Karpas-422 (cell line): Measurements from ENCODE around the gene SURF4. TPM values are rescaled to one million over a fixed set of nuclear protein-coding genes. Genes with fewer than 3 reads are reported as not detected.
A peak's percentile ranks its signal among the peaks of the same experiment; 100 is the strongest.

Experiments used
- DNase-seq: peaks from one replicate; pipeline ENCODE4 v3.0.0-alpha.2; 2015
- H2AFZ ChIP-seq: fragments of 200-600 bp; sonication (generic); 2 replicates; pipeline ENCODE4 v1.6.1; 2014; ENCODE audit warnings: antibody characterized with exemption, low read length, mixed read lengths
- H3K27ac ChIP-seq: fragments of 200-600 bp; sonication (generic); 2 replicates; pipeline ENCODE4 v1.5.1; 2014; ENCODE audit warnings: mild to moderate bottlenecking, low read length, moderate library complexity
- H3K27me3 ChIP-seq: fragments of 200-600 bp; sonication (generic); 2 replicates; pipeline ENCODE4 v1.6.1; 2014; ENCODE audit warnings: low read length, mixed read lengths
- H3K36me3 ChIP-seq: fragments of 200-600 bp; sonication (generic); 2 replicates; pipeline ENCODE4 v1.6.1; 2014; ENCODE audit warnings: low read length, mixed read lengths; ENCODE audit not compliant: insufficient read depth
- H3K4me1 ChIP-seq: fragments of 200-600 bp; sonication (generic); 2 replicates; pipeline ENCODE4 v1.6.1; 2014; ENCODE audit warnings: mild to moderate bottlenecking, low read length, mixed read lengths
- H3K4me2 ChIP-seq: fragments of 200-600 bp; sonication (generic); 2 replicates; pipeline ENCODE4 v1.6.1; 2014; ENCODE audit warnings: low read length, low read depth, mild to moderate bottlenecking; ENCODE audit not compliant: poor library complexity, severe bottlenecking
- H3K4me3 ChIP-seq: fragments of 200-600 bp; sonication (generic); 2 replicates; pipeline ENCODE4 v1.5.1; 2014; ENCODE audit warnings: mild to moderate bottlenecking, antibody characterized with exemption, low read length, mixed read lengths
- H3K79me2 ChIP-seq: fragments of 200-600 bp; sonication (generic); 2 replicates; pipeline ENCODE4 v1.6.1; 2014; ENCODE audit warnings: mild to moderate bottlenecking, low read length, mixed read lengths
- H3K9ac ChIP-seq: fragments of 200-600 bp; sonication (generic); 2 replicates; pipeline ENCODE4 v1.6.0; 2014; ENCODE audit warnings: low read length
- H3K9me2 ChIP-seq: fragments of 200-600 bp; sonication (generic), shearing (Covaris generic); replicated peaks from 2 replicates; pipeline ENCODE4 v1.6.0; 2014; ENCODE audit warnings: mild to moderate bottlenecking, low read length, moderate library complexity; ENCODE audit not compliant: insufficient read depth
- H3K9me3 ChIP-seq: fragments of 300-700, 200-600 bp; sonication (generic); 2 replicates; pipeline ENCODE4 v1.6.1; 2014; ENCODE audit warnings: low read length, mixed read lengths
- H4K20me1 ChIP-seq: fragments of 200-600 bp; sonication (generic); 2 replicates; pipeline ENCODE4 v1.6.1; 2014; ENCODE audit warnings: mild to moderate bottlenecking, antibody characterized with exemption, low read length, low read depth; ENCODE audit not compliant: insufficient read depth
- total RNA-seq: library from RNA; depleted of rRNA; stranded (reverse); fragments of >200 nt; shearing (Covaris generic); gene quantifications from 2 replicates; pipeline ENCODE4 v1.2.3, GENCODE V29; 2014; ENCODE audit warnings: low replicate concordance

SURF4 gene
- total RNA-seq, 1 experiment from 2014 or later: 84.1 TPM

DNA sequence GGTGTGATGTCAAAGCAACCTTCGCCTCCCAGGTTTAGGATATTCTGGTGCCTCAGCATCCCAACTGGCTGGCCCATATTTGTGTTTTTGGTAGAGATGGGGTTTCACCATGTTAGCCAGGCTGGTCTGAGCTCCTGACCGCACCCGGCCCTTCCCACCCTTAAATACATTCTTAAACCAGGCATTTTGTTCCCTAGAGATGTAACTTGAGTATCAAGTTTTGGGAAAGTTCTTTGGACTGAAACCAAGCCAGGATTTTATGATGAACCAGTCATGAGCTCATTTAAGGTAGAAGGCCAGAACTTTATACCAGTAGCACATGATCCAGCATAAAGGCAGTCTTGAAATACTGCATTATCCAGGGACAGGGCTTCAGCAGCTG, 24.3 kb downstream of the SURF4 start:
- H4K20me1 ChIP-seq: peaks cover 23% of the 10 kb centered on the region
- H2AFZ ChIP-seq: no peak overlapping the region
- H3K79me2 ChIP-seq: peaks cover 41% of the 10 kb centered on the region
- no peak overlapping the region for H3K4me2 ChIP-seq
- H3K4me1 ChIP-seq: peaks cover 54% of the 10 kb centered on the region
- no peak overlapping the region for H3K9ac ChIP-seq
- no peaks in the 10 kb centered on the region for H3K27me3 ChIP-seq
- H3K27ac ChIP-seq: peak overlapping the region; percentile 24; the same call in 1 of the 2 replicates
- H3K9me2 ChIP-seq: no peaks in the 10 kb centered on the region
- H3K9me3 ChIP-seq: no peaks in the 10 kb centered on the region
- peaks cover 41% of the 10 kb centered on the region for H3K36me3 ChIP-seq
- H3K4me3 ChIP-seq: no peak overlapping the region
- DNase-seq: no peak

DNA sequence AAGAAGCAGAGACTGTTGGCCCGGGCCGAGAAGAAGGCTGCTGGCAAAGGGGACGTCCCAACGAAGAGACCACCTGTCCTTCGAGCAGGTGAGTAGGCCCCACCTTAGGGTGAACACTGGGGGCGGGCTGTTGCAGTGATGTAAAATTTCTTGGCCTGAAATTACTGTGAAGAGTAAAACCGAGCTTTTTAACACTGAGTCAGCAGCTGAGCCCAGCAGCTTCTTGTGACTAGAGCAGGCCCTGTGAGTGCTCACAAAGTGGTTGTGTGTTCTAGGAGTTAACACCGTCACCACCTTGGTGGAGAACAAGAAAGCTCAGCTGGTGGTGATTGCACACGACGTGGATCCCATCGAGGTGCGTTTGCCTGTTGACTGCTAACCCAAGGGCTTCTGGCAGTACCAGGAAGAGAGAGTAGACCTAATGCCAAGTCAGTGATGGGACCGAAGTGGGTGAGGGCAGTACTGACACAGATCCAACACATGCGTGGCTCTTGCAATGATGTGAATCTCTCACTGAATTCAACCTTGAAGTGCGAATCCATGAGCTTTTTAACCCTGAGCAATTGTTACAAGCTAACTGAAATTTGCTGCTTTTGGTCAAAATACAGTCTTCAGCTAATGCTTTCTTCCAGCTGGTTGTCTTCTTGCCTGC, 25.8 kb downstream of the SURF4 start:
- Histone ChIP-seq H3K4me1 (peaks cover 52% of the 10 kb centered on the region), H3K27ac (no peak overlapping the region), H3K4me2 (peak overlapping the region; percentile 93), H2AFZ (no peak overlapping the region), H3K27me3 (no peaks in the 10 kb centered on the region), H3K9ac (peak overlapping the region; percentile 95; the same call in 1 of the 2 replicates), H3K36me3 (peaks cover 41% of the 10 kb centered on the region), H3K9me2 (no peaks in the 10 kb centered on the region), H4K20me1 (peaks cover 29% of the 10 kb centered on the region), H3K9me3 (no peaks in the 10 kb centered on the region), H3K79me2 (peaks cover 51% of the 10 kb centered on the region), H3K4me3 (peak overlapping the region; percentile 100; the same call in 1 of the 2 replicates)
- DNase-seq: no peak

- H3K4me1 ChIP-seq: peaks cover 43% of the 10 kb centered on the region
- no peaks in the 10 kb centered on the region for H3K9me2 ChIP-seq
- H3K9me3 ChIP-seq: no peaks in the 10 kb centered on the region
- H3K27ac ChIP-seq: peak overlapping the region; percentile 97
- DNase-seq: peak; percentile 56
- H2AFZ ChIP-seq: no peak overlapping the region
- H3K36me3 ChIP-seq: peaks cover 41% of the 10 kb centered on the region
- H3K27me3 ChIP-seq: no peaks in the 10 kb centered on the region
- H3K79me2 ChIP-seq: peaks cover 51% of the 10 kb centered on the region
- H4K20me1 ChIP-seq: peaks cover 29% of the 10 kb centered on the region
- peak overlapping the region; percentile 100 for H3K4me3 ChIP-seq
- H3K9ac ChIP-seq: peak overlapping the region; percentile 95
- peak overlapping the region; percentile 93 for H3K4me2 ChIP-seq
Measured at GRCh38 chr9:133348718-133349573, 26.9 kb downstream of the SURF4 start.

DNA sequence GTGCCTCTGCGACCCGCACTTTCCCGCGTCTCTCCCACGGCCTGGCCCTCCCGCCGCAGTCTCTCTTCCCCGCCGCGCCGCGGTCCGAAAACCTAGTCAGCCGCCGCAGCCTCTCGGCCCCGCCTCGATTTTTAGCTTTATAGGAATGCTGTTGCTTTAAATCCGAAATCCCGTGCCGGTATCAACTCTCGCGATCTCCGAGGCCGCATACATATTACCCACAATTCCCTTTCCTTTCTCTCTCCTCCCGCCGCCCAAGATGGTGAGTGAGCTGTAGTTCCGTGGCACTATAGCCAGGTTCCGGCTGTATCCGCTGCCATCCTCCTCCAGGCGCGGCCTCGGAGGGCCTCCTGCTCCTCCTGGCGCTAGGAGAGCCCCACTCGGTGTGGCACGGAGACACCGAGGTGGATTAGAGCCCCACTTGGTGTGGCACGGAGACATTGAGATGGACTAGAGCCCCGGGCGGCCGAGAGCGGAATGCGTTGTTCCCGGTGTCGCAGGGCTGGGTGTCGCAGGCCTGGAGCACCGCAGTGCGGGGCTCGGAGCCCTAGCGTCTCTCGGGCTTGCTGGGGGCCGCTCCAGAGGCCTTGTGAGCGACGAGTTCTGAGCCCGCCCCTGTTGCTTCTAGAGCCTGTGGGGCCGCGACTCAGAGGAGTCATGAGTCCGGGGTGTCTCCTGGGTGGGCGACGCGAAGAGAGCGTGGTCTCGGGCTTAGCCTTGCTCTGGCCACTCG, 27.7 kb downstream of the SURF4 start, which contains the start of the genes MED22 and RPL7A:
Gene MED22, minus strand, starts transcription at position 147 of the 733 bp plus-strand sequence. CDS start 1,469 bp downstream, outside the sequence.
Gene RPL7A, plus strand, starts transcription at position 234 of the 733 bp plus-strand sequence. Its CDS starts 26 bp downstream, at position 260.
- H3K4me3 ChIP-seq: peak within 1 kb of the TSS; percentile 100
- H3K27me3 ChIP-seq: no peaks in the 10 kb centered on the region
- peaks cover 51% of the 10 kb centered on the region for H3K79me2 ChIP-seq
- H2AFZ ChIP-seq: no peak within 1 kb of the TSS
- peak; percentile 98 for DNase-seq
- peaks cover 29% of the 10 kb centered on the region for H4K20me1 ChIP-seq
- H3K9ac ChIP-seq: peak within 1 kb of the TSS; percentile 95
- peak within 1 kb of the TSS; percentile 97 for H3K27ac ChIP-seq
- H3K9me3 ChIP-seq: no peaks in the 10 kb centered on the region
- H3K36me3 ChIP-seq: peaks cover 41% of the 10 kb centered on the region
- peak within 1 kb of the TSS; percentile 93 for H3K4me2 ChIP-seq
- H3K9me2 ChIP-seq: no peaks in the 10 kb centered on the region
- H3K4me1 ChIP-seq: peaks cover 36% of the 10 kb centered on the region

DNA sequence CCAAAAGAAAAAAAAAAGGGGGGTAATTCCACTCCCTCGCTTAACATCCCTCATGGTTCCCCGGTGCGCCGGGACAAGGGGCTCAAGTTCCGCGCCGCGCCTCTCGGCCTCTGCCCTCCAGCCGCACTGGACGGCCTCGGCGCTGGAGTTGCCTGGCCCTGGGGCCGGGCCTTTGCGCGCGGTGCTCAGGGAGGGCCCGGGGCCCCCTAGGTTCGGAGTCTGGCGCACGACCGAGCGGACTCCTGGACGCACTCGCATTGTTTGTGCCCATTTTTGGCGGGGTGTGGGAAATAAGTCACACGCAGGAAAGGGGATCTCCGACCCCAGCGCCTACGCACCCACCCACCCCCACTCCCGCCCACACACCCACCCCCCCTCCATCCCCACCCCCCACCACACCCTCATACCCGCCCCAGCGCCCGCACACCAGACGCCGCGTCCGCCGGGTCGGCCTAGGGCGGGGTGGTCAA, 28.3 kb downstream of the SURF4 start:
- 0 out of 2 replicates have a peak overlapping the region, but pooled peaks have one; percentile 29 for H3K27ac ChIP-seq
- no peak overlapping the region for H2AFZ ChIP-seq
- H4K20me1 ChIP-seq: peaks cover 29% of the 10 kb centered on the region
- peak overlapping the region; percentile 95 for H3K9ac ChIP-seq
- H3K79me2 ChIP-seq: peaks cover 51% of the 10 kb centered on the region
- H3K9me3 ChIP-seq: no peaks in the 10 kb centered on the region
- H3K36me3 ChIP-seq: peaks cover 41% of the 10 kb centered on the region
- peak; percentile 73 for DNase-seq
- peak overlapping the region; percentile 100 for H3K4me3 ChIP-seq
- no peaks in the 10 kb centered on the region for H3K27me3 ChIP-seq
- peak overlapping the region; percentile 93 for H3K4me2 ChIP-seq
- H3K9me2 ChIP-seq: no peaks in the 10 kb centered on the region
- H3K4me1 ChIP-seq: peaks cover 32% of the 10 kb centered on the region

GRCh38 chr9:133346021-133346785, 29.7 kb downstream of the SURF4 start:
- Histone ChIP-seq H3K9me3 (no peaks in the 10 kb centered on the region), H3K4me2 (peak overlapping the region; percentile 66), H4K20me1 (peaks cover 26% of the 10 kb centered on the region), H3K27ac (no peak overlapping the region), H2AFZ (no peak overlapping the region), H3K79me2 (peaks cover 51% of the 10 kb centered on the region), H3K36me3 (peaks cover 31% of the 10 kb centered on the region), H3K4me3 (peak overlapping the region; percentile 100), H3K4me1 (peaks cover 28% of the 10 kb centered on the region), H3K9me2 (no peaks in the 10 kb centered on the region), H3K27me3 (no peaks in the 10 kb centered on the region), H3K9ac (peak overlapping the region; percentile 95)
- DNase-seq: no peak

DNA sequence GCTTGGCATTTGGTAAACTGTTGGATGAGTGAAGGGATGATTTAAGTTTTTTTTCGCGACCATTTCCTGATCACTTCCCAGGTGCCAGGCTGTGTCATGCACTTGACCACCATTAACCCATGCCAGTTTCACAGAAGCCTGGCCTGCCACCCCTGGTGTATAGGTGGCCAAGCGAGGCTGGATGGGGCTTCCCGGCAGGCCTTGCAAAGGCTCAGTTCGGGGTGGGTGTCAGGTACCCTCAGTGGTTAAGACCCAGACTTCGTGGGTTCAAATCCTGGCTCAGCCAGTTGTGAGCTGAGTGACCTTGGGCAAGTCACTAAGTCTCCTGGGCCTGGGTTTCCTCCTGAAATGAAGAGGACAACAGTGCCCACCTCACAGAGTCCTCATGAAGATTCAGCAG, 30.3 kb downstream of the SURF4 start:
- H3K9me3 ChIP-seq: no peaks in the 10 kb centered on the region
- H3K9me2 ChIP-seq: no peaks in the 10 kb centered on the region
- no peak overlapping the region for H3K4me2 ChIP-seq
- H3K27me3 ChIP-seq: no peaks in the 10 kb centered on the region
- no peak overlapping the region for H2AFZ ChIP-seq
- H3K36me3 ChIP-seq: peaks cover 31% of the 10 kb centered on the region
- DNase-seq: no peak
- no peak overlapping the region for H3K9ac ChIP-seq
- peaks cover 26% of the 10 kb centered on the region for H4K20me1 ChIP-seq
- peaks cover 51% of the 10 kb centered on the region for H3K79me2 ChIP-seq
- H3K4me3 ChIP-seq: no peak overlapping the region
- H3K27ac ChIP-seq: no peak overlapping the region
- peaks cover 25% of the 10 kb centered on the region for H3K4me1 ChIP-seq
